GM23338 (cell line): ENCODE measurements around the gene LMF1. TPM values are rescaled to one million over a fixed set of nuclear protein-coding genes. Genes with fewer than 3 reads are reported as not detected.

ENCODE experiments used
- ATAC-seq: fragments of 200-7000 bp; cut with Tn5 transposase; 3 replicates; pipeline ENCODE4 v1.9.1; 2020
- DNase-seq: peaks from one replicate; pipeline ENCODE4 v3.0.0-alpha.2; 2015; ENCODE audit warnings: low spot score
- H2AFZ ChIP-seq: fragments of 200-600 bp; sonication (generic); 2 replicates; pipeline ENCODE4 v1.8.0; 2016; ENCODE audit warnings: antibody characterized with exemption, mild to moderate bottlenecking, moderate library complexity
- H3F3A ChIP-seq: fragments of 200-600 bp; sonication (generic); replicated peaks from 2 replicates; pipeline ENCODE4 v1.8.0; 2017; ENCODE audit warnings: antibody characterized with exemption, mixed run types, low read depth
- H3K27ac ChIP-seq: fragments of 200-600 bp; sonication (generic); 2 replicates; pipeline ENCODE4 v1.6.1; 2016; ENCODE audit warnings: low read depth
- H3K27me3 ChIP-seq: fragments of 200-600 bp; sonication (generic); 2 replicates; pipeline ENCODE4 v1.8.0; 2016; ENCODE audit warnings: mild to moderate bottlenecking, mixed run types, moderate library complexity; ENCODE audit not compliant: insufficient read depth
- H3K36me3 ChIP-seq: fragments of 200-600 bp; sonication (generic); 2 replicates; pipeline ENCODE4 v1.8.0; 2016; ENCODE audit warnings: mild to moderate bottlenecking; ENCODE audit not compliant: insufficient read depth
- H3K4me1 ChIP-seq: fragments of 200-600 bp; sonication (generic); 2 replicates; pipeline ENCODE4 v1.8.0; 2016; ENCODE audit warnings: mild to moderate bottlenecking, moderate library complexity; ENCODE audit not compliant: insufficient read depth
- H3K4me2 ChIP-seq: fragments of 200-600 bp; sonication (generic); 2 replicates; pipeline ENCODE4 v1.7.1; 2017; ENCODE audit warnings: mixed run types
- H3K4me3 ChIP-seq: fragments of 200-600 bp; sonication (generic); 2 replicates; pipeline ENCODE4 v1.6.1; 2016; ENCODE audit warnings: mixed run types
- H3K79me2 ChIP-seq: fragments of 200-600 bp; sonication (generic); replicated peaks from 2 replicates; pipeline ENCODE4 v1.8.0; 2017; ENCODE audit warnings: mild to moderate bottlenecking; ENCODE audit not compliant: insufficient read depth
- H3K9me2 ChIP-seq: fragments of 200-600 bp; sonication (generic); 2 replicates; pipeline ENCODE4 v1.8.0; 2017; ENCODE audit not compliant: insufficient read depth
- H4K20me1 ChIP-seq: fragments of 200-600 bp; sonication (generic); replicated peaks from 2 replicates; pipeline ENCODE4 v1.8.0; 2017; ENCODE audit warnings: mild to moderate bottlenecking; ENCODE audit not compliant: insufficient read depth
- H3K27ac Mint-ChIP-seq: 2 replicates; pipeline ENCODE4 v1.8.0; 2020; ENCODE audit warnings: inconsistent platforms, mild to moderate bottlenecking, moderate library complexity, mixed read lengths
- H3K27me3 Mint-ChIP-seq: 3 replicates; pipeline ENCODE4 v1.8.0; 2022; ENCODE audit warnings: low read depth, mild to moderate bottlenecking, moderate library complexity, mixed read lengths, inconsistent platforms; ENCODE audit not compliant: insufficient read depth, poor library complexity
- H3K36me3 Mint-ChIP-seq: 3 replicates; pipeline ENCODE4 v1.8.0; 2021; ENCODE audit warnings: low read depth, mild to moderate bottlenecking, inconsistent platforms, moderate library complexity, mixed read lengths
- H3K4me1 Mint-ChIP-seq: 3 replicates; pipeline ENCODE4 v1.8.0; 2020; ENCODE audit warnings: mild to moderate bottlenecking, inconsistent platforms, mixed read lengths
- H3K4me3 Mint-ChIP-seq: 3 replicates; pipeline ENCODE4 v1.8.0; 2021; ENCODE audit warnings: moderate library complexity, mild to moderate bottlenecking, inconsistent platforms, mixed read lengths
- H3K9me3 Mint-ChIP-seq: 3 replicates; pipeline ENCODE4 v1.8.0; 2020; ENCODE audit warnings: moderate library complexity, mild to moderate bottlenecking, inconsistent platforms, mixed read lengths
- CREB1 ChIP-seq: fragments of 250-450 bp; sonication (Bioruptor Pico); IDR thresholded peaks from 2 replicates; pipeline ENCODE4 v1.5.0; 2020; ENCODE audit warnings: low read depth, mild to moderate bottlenecking, moderate library complexity
- CTCF ChIP-seq, 2 experiments: fragments of 200-600 bp in 1 of 2; sonication (generic) in 1 of 2; conservative IDR thresholded peaks; 2 replicates each; pipeline versions ENCODE4 v1.5.1 to v1.6.1; 2016 to 2017; ENCODE audit warnings: antibody characterized with exemption in 2 of 2, low read depth in 2 of 2, mild to moderate bottlenecking in 2 of 2, moderate library complexity in 1 of 2
- ETS1 ChIP-seq: IDR thresholded peaks from 2 replicates; pipeline ENCODE4 v1.6.1; 2016; ENCODE audit warnings: antibody characterized with exemption
- EZH2 ChIP-seq: fragments of 200-600 bp; sonication (generic); IDR thresholded peaks from one replicate; pipeline ENCODE4 v1.8.0; 2017; ENCODE audit warnings: antibody characterized with exemption, mild to moderate bottlenecking, low read depth; ENCODE audit not compliant: unreplicated experiment
- EZH2phosphoT487 ChIP-seq: fragments of 200-600 bp; sonication (generic); IDR thresholded peaks from one replicate; pipeline ENCODE4 v1.8.1; 2018; ENCODE audit warnings: antibody characterized with exemption; ENCODE audit not compliant: unreplicated experiment
- JUNB ChIP-seq: IDR thresholded peaks from one replicate; pipeline ENCODE4 v1.6.1; 2016; ENCODE audit warnings: antibody characterized with exemption; ENCODE audit not compliant: unreplicated experiment
- NANOG ChIP-seq: IDR thresholded peaks from 2 replicates; pipeline ENCODE4 v1.6.1; 2016; ENCODE audit warnings: antibody characterized with exemption, borderline replicate concordance
- POLR2AphosphoS5 ChIP-seq: IDR thresholded peaks from 2 replicates; pipeline ENCODE4 v1.6.1; 2016; ENCODE audit warnings: antibody characterized with exemption, low read depth
- REST ChIP-seq: IDR thresholded peaks from one replicate; pipeline ENCODE4 v1.6.1; 2018; ENCODE audit warnings: antibody characterized with exemption; ENCODE audit not compliant: unreplicated experiment
- STAT1 ChIP-seq: IDR thresholded peaks from one replicate; pipeline ENCODE4 v1.6.1; 2016; ENCODE audit warnings: antibody characterized with exemption; ENCODE audit not compliant: unreplicated experiment
- ZNF114 ChIP-seq: fragments of 250-450 bp; sonication (Bioruptor Pico); IDR thresholded peaks from 2 replicates; pipeline ENCODE4 v1.5.0; 2020; ENCODE audit warnings: mild to moderate bottlenecking, moderate library complexity
- ZNF331 ChIP-seq: fragments of 250-450 bp; sonication (Bioruptor Pico); IDR thresholded peaks from 2 replicates; pipeline ENCODE4 v1.5.0; 2020; ENCODE audit warnings: low read depth, mild to moderate bottlenecking, moderate library complexity
- polyA plus RNA-seq: library from polyadenylated mRNA; unstranded; fragments of >200 nt; fragmentation: Nextera tagmentation; extraction: Ambion mirVana; gene quantifications from 2 replicates; pipeline ENCODE4 v1.2.1, GENCODE V29; 2016
- total RNA-seq: library from RNA; depleted of rRNA; stranded (reverse); fragments of >200 nt; shearing (Covaris generic); gene quantifications from 2 replicates; pipeline ENCODE4 v1.2.3, GENCODE V29; 2014

The LMF1 gene
- total and polyA plus RNA-seq, 2 experiments from 2014 or later: 4.2 to 10.1 TPM

GRCh38 chr16:891353-891740 is 79.4 kb downstream of the LMF1 start:
- H3K4me3 Mint-ChIP-seq: no peak overlapping the region
- H3K4me1 ChIP-seq: peaks cover 4% of the 10 kb centered on the region; the same call in 1 of the 2 replicates
- H3K4me2 ChIP-seq: no peak overlapping the region
- no peaks in the 10 kb centered on the region for H3K9me2 ChIP-seq
- no peak overlapping the region for H3K27ac ChIP-seq
- H3K36me3 Mint-ChIP-seq: no peaks in the 10 kb centered on the region
- peaks cover 10% of the 10 kb centered on the region for H3K27me3 Mint-ChIP-seq
- H2AFZ ChIP-seq: no peak overlapping the region
- no peaks in the 10 kb centered on the region for H3K36me3 ChIP-seq
- H3K9me3 Mint-ChIP-seq: no peaks in the 10 kb centered on the region; the same call in 2 of the 3 replicates
- TF ChIP-seq CTCF (conservative IDR thresholded peaks at IDR 0.05; ENCODE audit: low read depth in 2 of 2) (no peak), POLR2AphosphoS5 (no peak), ETS1 (no peak), EZH2phosphoT487 (no peak), JUNB (no peak), ZNF114 (no peak)
- 0 out of 2 replicates have a peak, but pooled peaks cover 3% of the 10 kb centered on the region for H3F3A ChIP-seq
- DNase-seq: no peak
- H3K27me3 ChIP-seq: no peaks in the 10 kb centered on the region
- H4K20me1 ChIP-seq: no peaks in the 10 kb centered on the region
- no peak for ATAC-seq
- H3K4me1 Mint-ChIP-seq: peaks cover 12% of the 10 kb centered on the region; the same call in 2 of the 3 replicates
- no peaks in the 10 kb centered on the region for H3K79me2 ChIP-seq
- H3K27ac Mint-ChIP-seq: no peak overlapping the region
- H3K4me3 ChIP-seq: no peak overlapping the region

- H2AFZ ChIP-seq: no peak overlapping the region
- H3K79me2 ChIP-seq: no peaks in the 10 kb centered on the region
- H3K9me2 ChIP-seq: no peaks in the 10 kb centered on the region
- peaks cover 12% of the 10 kb centered on the region; the same call in 2 of the 3 replicates for H3K4me1 Mint-ChIP-seq
- H3K27ac Mint-ChIP-seq: no peak overlapping the region
- H3K27me3 ChIP-seq: no peaks in the 10 kb centered on the region
- H3F3A ChIP-seq: 0 out of 2 replicates have a peak, but pooled peaks cover 3% of the 10 kb centered on the region
- no peaks in the 10 kb centered on the region for H3K36me3 Mint-ChIP-seq
- no peak overlapping the region for H3K4me3 ChIP-seq
- no peak overlapping the region for H3K4me3 Mint-ChIP-seq
- peaks cover 4% of the 10 kb centered on the region; the same call in 1 of the 2 replicates for H3K4me1 ChIP-seq
- DNase-seq: no peak
- H3K27me3 Mint-ChIP-seq: peaks cover 12% of the 10 kb centered on the region
- no peaks in the 10 kb centered on the region for H4K20me1 ChIP-seq
- H3K27ac ChIP-seq: no peak overlapping the region
- no peak overlapping the region for H3K4me2 ChIP-seq
- no peak for ATAC-seq
- no peaks in the 10 kb centered on the region for H3K36me3 ChIP-seq
- H3K9me3 Mint-ChIP-seq: no peaks in the 10 kb centered on the region; the same call in 2 of the 3 replicates
- no peak for TF ChIP-seq ZNF331
- TF ChIP-seq NANOG: no peak
- TF ChIP-seq POLR2AphosphoS5: no peak
- no peak for TF ChIP-seq EZH2phosphoT487
- no peak for TF ChIP-seq EZH2
- no peak for TF ChIP-seq CREB1 (CRISPR knock-in tag)
- TF ChIP-seq ZNF114: no peak
- TF ChIP-seq REST: no peak
- no peak for TF ChIP-seq ETS1
- TF ChIP-seq CTCF (conservative IDR thresholded peaks at IDR 0.05; ENCODE audit: low read depth in 2 of 2): no peak
- no peak for TF ChIP-seq STAT1
- no peak for TF ChIP-seq JUNB
Observed at GRCh38 chr16:890716-891352, 80.0 kb downstream of the LMF1 start.
